OCI-LY7 (cell line): ENCODE data around the gene LLPH. TPM values are rescaled to one million over a fixed set of nuclear protein-coding genes. Genes with fewer than 3 reads are reported as not detected.

ENCODE experiments used
- BruUV-seq: library from RNA; stranded (reverse); fragments of 400-500 nt; replicated peaks from 2 replicates; lab custom pipeline; 2021; lab: Mats Ljungman, UMichigan
- CTCF ChIA-PET: fragments of 300-600 bp; sonication (Branson Sonifier 250); formaldehyde crosslinking; loops from one replicate; lab custom pipeline; 2022; ENCODE audit warnings: antibody characterized with exemption; ENCODE audit not compliant: unreplicated experiment; lab: Charles Lee
- POLR2A ChIA-PET: fragments of 300-600 bp; sonication (Branson Sonifier 250); formaldehyde crosslinking; loops from one replicate; lab custom pipeline; 2022; ENCODE audit warnings: antibody characterized with exemption; lab: Charles Lee
- DNase-seq: peaks from one replicate; pipeline ENCODE4 v3.0.0-alpha.2; 2015; ENCODE audit warnings: low spot score
- H2AFZ ChIP-seq: fragments of 200-600 bp; sonication (generic), shearing (Covaris generic); 2 replicates; pipeline ENCODE4 v1.6.1; 2014; ENCODE audit warnings: mild to moderate bottlenecking, antibody characterized with exemption, low read length, moderate library complexity
- H3K27ac ChIP-seq: fragments of 200-600 bp; sonication (generic); 2 replicates; pipeline ENCODE4 v1.5.1; 2014; ENCODE audit warnings: mixed run types, low read depth, mild to moderate bottlenecking, moderate library complexity, low read length, inconsistent platforms; ENCODE audit not compliant: poor library complexity, severe bottlenecking
- H3K36me3 ChIP-seq: fragments of 200-600 bp; sonication (generic); 2 replicates; pipeline ENCODE4 v1.6.1; 2014; ENCODE audit warnings: mild to moderate bottlenecking, antibody characterized with exemption, low read length, moderate library complexity, mixed read lengths; ENCODE audit not compliant: insufficient read depth
- H3K4me1 ChIP-seq: fragments of 200-600 bp; sonication (generic); 2 replicates; pipeline ENCODE4 v1.5.1; 2014; ENCODE audit warnings: mild to moderate bottlenecking, low read length; ENCODE audit not compliant: insufficient read depth, poor library complexity, severe bottlenecking
- H3K4me2 ChIP-seq: fragments of 200-600 bp; sonication (generic); 2 replicates; pipeline ENCODE4 v1.6.1; 2014; ENCODE audit warnings: mild to moderate bottlenecking, low read length
- H3K4me3 ChIP-seq: fragments of 200-600 bp; sonication (generic); 2 replicates; pipeline ENCODE4 v1.5.1; 2014; ENCODE audit warnings: mild to moderate bottlenecking, low read depth, low read length; ENCODE audit not compliant: poor library complexity, severe bottlenecking
- H3K79me2 ChIP-seq: fragments of 200-600 bp; sonication (generic); 2 replicates; pipeline ENCODE4 v1.6.1; 2016; ENCODE audit warnings: low read depth, mild to moderate bottlenecking, low read length, moderate library complexity, mixed read lengths; ENCODE audit not compliant: insufficient read depth
- H3K9me2 ChIP-seq: fragments of 200-600 bp; sonication (generic); 2 replicates; pipeline ENCODE4 v1.6.1; 2016; ENCODE audit warnings: mild to moderate bottlenecking, low read length, mixed read lengths; ENCODE audit not compliant: insufficient read depth
- H3K9me3 ChIP-seq: fragments of 200-600 bp; sonication (generic); 2 replicates; pipeline ENCODE4 v1.6.1; 2014; ENCODE audit warnings: mild to moderate bottlenecking, mixed run types, low read length, mixed read lengths
- H4K20me1 ChIP-seq: fragments of 200-600 bp; sonication (generic); 2 replicates; pipeline ENCODE4 v1.6.1; 2014; ENCODE audit warnings: mild to moderate bottlenecking, antibody characterized with exemption, low read length, moderate library complexity, mixed read lengths; ENCODE audit not compliant: insufficient read depth
- CTCF ChIP-seq: fragments of 200-600 bp; sonication (generic); conservative IDR thresholded peaks from 2 replicates; pipeline ENCODE4 v1.5.1; 2014; ENCODE audit warnings: mild to moderate bottlenecking, antibody characterized with exemption, low read length, moderate library complexity, mixed read lengths
- EZH2phosphoT487 ChIP-seq: fragments of 200-600 bp; sonication (generic); IDR thresholded peaks from 2 replicates; pipeline ENCODE4 v1.6.1; 2018; ENCODE audit warnings: low read depth, borderline replicate concordance, mild to moderate bottlenecking, mixed run types, antibody characterized with exemption, low read length, moderate library complexity, mixed read lengths
- intact Hi-C: fragments of 100-400 bp; cut with micrococcal nuclease; formaldehyde crosslinking; loops from one replicate; pipeline ENCODE4 v1.10.0; 2022; ENCODE audit not compliant: unreplicated experiment
- total RNA-seq, 2 experiments: library from RNA; depleted of rRNA in 1 of 2; stranded (reverse); fragments of >200 nt in 1 of 2; shearing (Covaris generic) in 1 of 2; gene quantifications; 2 replicates each; pipeline ENCODE4 v1.2.3, GENCODE V29; 2014 to 2022

LLPH gene
- total RNA-seq, 2 experiments from 2014 or later, result 5.7 to 39.6 TPM

GRCh38 chr12:66108386-66108785 lies 22.2 kb downstream of the LLPH start:
- no peaks in the 10 kb centered on the region for H3K9me2 ChIP-seq
- H3K9me3 ChIP-seq, result no peaks in the 10 kb centered on the region
- ChIA-PET POLR2A (no interaction called here), CTCF (no interaction called here)
- intact Hi-C loops, result no loop called here
- H3K4me1 ChIP-seq, result peaks cover 4% of the 10 kb centered on the region
- no peaks in the 10 kb centered on the region for H3K36me3 ChIP-seq
- TF ChIP-seq CTCF (no peak), EZH2phosphoT487 (no peak)
- no peak for DNase-seq
- no TSS peak for BruUV-seq
- H4K20me1 ChIP-seq, result no peaks in the 10 kb centered on the region
- no peak overlapping the region for H2AFZ ChIP-seq
- H3K79me2 ChIP-seq, result no peaks in the 10 kb centered on the region
- no peak overlapping the region for H3K4me2 ChIP-seq
- H3K27ac ChIP-seq, result no peak overlapping the region
- H3K4me3 ChIP-seq, result no peak overlapping the region

GRCh38 chr12:66107451-66107915 lies 23.1 kb downstream of the LLPH start:
- POLR2A ChIA-PET, result no interaction called here
- intact Hi-C loops, result loop anchor here (1.0 kb wide), 1 partner anchor 302 kb away; no protein-coding TSS in a partner anchor
- no peak overlapping the region for H3K4me3 ChIP-seq
- peak overlapping the region; percentile 69; the same call in 1 of the 2 replicates for H2AFZ ChIP-seq
- CTCF ChIA-PET, result no interaction called here
- no peaks in the 10 kb centered on the region for H4K20me1 ChIP-seq
- H3K9me2 ChIP-seq, result no peaks in the 10 kb centered on the region
- TF ChIP-seq CTCF (peak; percentile 85), EZH2phosphoT487 (no peak)
- H3K4me1 ChIP-seq, result peaks cover 4% of the 10 kb centered on the region
- no peak overlapping the region for H3K4me2 ChIP-seq
- H3K36me3 ChIP-seq, result no peaks in the 10 kb centered on the region
- no peak overlapping the region for H3K27ac ChIP-seq
- H3K79me2 ChIP-seq, result no peaks in the 10 kb centered on the region
- H3K9me3 ChIP-seq, result no peaks in the 10 kb centered on the region
- no TSS peak for BruUV-seq
- DNase-seq, result peak; percentile 82

GRCh38 chr12:66103016-66103913 lies 27.3 kb downstream of the LLPH start:
- Histone ChIP-seq H3K9me3 (no peaks in the 10 kb centered on the region), H2AFZ (no peak overlapping the region), H3K4me2 (no peak overlapping the region), H3K9me2 (no peaks in the 10 kb centered on the region), H3K27ac (no peak overlapping the region), H3K4me1 (peaks cover 4% of the 10 kb centered on the region), H3K79me2 (no peaks in the 10 kb centered on the region), H3K36me3 (no peaks in the 10 kb centered on the region), H4K20me1 (no peaks in the 10 kb centered on the region), H3K4me3 (no peak overlapping the region)
- BruUV-seq, result no TSS peak
- TF ChIP-seq CTCF, result peak; percentile 53
- TF ChIP-seq EZH2phosphoT487, result no peak
- DNase-seq, result no peak
- CTCF ChIA-PET, result no interaction called here
- POLR2A ChIA-PET, result interaction anchor here (0.7 kb wide), 1 partner anchor 137 kb away, joined by 3 read pairs; no protein-coding TSS in a partner anchor
- intact Hi-C loops, result no loop called here
